Erythroblast (primary cell): ENCODE measurements around the gene SETDB1.

Experiments used
- GATA1 ChIP-seq: IDR thresholded peaks from 2 replicates; pipeline ENCODE4 v1.6.1; 2011; ENCODE audit warnings: low read depth, mild to moderate bottlenecking, control low read depth, low read length, moderate library complexity
- POLR2A ChIP-seq: IDR thresholded peaks from 2 replicates; pipeline ENCODE4 v1.6.1; 2011; ENCODE audit warnings: mild to moderate bottlenecking, low read length

GRCh38 chr1:150973836-150974579 is 47.8 kb downstream of the SETDB1 start:
- TF ChIP-seq POLR2A (no peak), GATA1 (no peak)
